HuH-7 (cell line): ENCODE measurements around the gene TMEM266.

Experiments used
- DNase-seq: peaks from one replicate; pipeline ENCODE4 v3.0.0; 2011; ENCODE audit warnings: low spot score

Gene TMEM266

GRCh38 chr15:76065793-76066192 lies 6.0 kb downstream of the TMEM266 start:
- no peak for DNase-seq

DNA sequence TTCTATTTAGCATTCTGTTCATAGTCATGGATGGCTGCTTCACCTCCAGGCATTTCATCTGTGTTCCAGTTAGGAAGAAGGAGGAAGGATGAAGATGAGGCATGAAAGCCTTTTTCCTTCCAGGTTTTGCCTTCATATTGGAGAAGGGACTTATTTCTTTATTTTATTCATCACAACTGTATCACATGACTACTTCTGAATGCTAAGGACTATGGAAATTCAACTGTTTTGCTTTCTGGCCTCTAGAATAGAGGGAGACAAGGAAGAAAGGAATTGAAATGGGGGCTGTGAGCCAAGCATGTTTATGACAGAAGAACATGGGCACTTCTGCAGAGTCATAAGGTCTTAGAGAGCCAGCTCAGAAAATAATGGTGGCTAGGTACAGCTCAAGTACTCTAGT lies 10.4 kb downstream of the TMEM266 start:
- no peak for DNase-seq

DNA sequence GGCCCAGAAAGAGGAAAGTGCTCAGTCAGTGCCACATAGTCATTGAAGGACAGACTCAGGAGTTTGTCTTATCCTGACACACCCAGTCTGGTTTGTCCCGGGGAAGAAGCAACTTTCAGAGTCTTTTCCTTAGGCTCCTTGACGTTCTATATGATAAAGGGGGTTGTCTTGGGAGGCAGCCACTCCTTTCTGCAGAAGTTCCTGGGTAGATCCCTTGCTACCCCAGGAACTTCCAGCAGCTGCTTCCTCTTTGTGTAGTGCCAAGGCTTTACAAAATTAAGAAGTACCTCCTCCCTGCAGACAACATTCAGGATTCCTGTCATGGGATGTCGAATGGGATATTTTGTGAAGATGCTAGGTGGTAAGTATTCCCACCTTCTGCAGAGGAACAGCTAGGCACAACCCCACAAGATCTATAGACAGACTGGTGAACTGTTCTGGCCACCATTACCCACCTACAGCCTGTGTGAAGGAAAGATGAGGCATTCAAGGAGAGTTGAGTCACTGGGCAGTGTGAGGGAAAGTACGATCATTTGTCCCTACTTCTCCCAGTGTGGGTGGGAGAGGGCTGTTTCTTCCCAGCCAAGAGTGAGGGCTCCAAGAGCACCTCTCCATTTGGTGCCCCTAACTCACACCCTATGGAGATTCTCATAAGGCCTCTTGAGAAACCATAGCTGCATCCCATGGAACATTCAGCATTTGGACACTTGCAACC lies 11.3 kb downstream of the TMEM266 start:
- DNase-seq = no peak

GRCh38 chr15:76071806-76072205 lies 12.0 kb downstream of the TMEM266 start:
- no peak for DNase-seq

DNA sequence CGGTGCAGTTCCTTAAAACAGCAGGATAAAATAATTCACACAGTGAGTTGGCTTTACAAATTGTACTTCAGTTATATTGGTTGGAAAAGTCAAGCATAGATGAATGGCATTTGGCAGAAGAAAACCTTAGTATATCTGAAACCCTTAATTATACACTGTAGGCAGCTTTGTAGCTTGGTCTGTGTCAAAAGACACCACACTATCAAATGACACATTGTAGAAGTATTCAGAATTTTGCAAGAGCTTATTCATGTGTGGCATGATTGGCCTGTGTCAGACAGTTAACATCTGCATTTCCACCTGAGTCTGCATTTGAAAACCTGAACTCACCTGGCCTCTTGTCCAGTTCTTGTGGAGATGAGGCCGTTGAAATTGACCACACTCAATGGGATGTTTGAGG lies 13.8 kb downstream of the TMEM266 start:
- no peak for DNase-seq

- no peak for DNase-seq
Measured at GRCh38 chr15:76075046-76075445, 15.3 kb downstream of the TMEM266 start.

GRCh38 chr15:76078285-76078877 lies 18.6 kb downstream of the TMEM266 start:
- DNase-seq = no peak

DNA sequence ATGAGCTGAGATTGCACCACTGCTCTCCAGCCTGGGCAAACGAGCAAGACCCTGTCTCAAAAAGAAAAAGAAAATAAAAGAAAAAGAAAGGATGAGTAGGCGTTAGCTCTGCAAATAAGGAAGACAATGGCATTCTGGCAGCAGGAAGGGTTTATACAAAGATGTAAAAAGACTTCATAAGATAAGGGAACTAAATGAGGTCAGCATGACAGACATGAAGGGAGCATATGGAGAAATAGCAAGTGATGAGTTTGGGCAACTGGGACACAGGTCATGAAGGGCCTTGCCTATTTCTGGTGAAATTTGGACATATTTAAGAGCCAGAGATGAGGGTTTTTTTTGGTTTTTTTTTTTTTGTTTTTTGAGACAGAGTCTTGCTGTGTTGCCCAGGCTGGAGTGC lies 24.5 kb downstream of the TMEM266 start:
- DNase-seq = no peak

DNA sequence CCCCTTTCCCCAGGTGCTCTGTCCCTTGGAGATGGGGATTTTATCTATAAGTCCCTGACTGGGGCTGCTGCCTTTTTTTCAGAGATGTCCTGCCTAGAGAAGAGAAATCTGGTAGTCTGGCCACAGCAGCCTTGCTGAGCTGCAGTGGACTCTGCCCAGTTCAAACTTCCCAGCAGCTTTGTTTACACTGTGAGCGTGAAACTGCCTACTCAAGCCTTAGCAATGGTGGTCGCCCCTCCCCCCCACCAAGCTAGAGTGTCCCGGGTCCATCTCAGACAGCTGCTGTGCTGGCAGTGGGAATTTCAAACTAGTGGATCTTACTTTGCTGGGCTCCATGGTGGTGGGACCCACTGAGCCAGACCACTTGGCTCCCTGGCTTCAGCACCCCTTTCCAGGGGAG lies 38.9 kb downstream of the TMEM266 start:
- DNase-seq = peak; percentile 18

DNA sequence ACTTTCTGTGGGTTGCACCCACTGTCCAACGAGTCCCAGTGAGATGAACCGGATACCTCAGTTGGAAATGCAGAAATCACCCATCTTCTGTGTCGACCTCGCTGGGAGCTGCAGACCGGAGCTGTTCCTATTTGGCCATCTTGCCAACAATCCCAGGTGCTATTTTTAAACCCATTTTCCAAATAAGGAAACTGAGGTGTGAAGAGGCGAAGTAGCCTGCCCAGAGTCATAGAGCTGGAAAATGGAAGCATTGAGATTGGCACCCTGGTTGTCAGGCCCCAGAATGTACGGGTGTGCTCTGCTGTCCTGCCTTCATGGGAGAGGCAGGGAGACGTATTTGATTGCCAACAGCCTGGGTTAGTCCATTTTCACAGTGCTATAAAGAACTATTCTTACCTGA lies 39.6 kb downstream of the TMEM266 start:
- no peak for DNase-seq

- no peak for DNase-seq
Measured at GRCh38 chr15:76100361-76100760, 40.6 kb downstream of the TMEM266 start.

- no peak for DNase-seq
Measured at GRCh38 chr15:76101655-76102054, 41.9 kb downstream of the TMEM266 start.

- no peak for DNase-seq
Measured at GRCh38 chr15:76105391-76105790, 45.6 kb downstream of the TMEM266 start.

DNA sequence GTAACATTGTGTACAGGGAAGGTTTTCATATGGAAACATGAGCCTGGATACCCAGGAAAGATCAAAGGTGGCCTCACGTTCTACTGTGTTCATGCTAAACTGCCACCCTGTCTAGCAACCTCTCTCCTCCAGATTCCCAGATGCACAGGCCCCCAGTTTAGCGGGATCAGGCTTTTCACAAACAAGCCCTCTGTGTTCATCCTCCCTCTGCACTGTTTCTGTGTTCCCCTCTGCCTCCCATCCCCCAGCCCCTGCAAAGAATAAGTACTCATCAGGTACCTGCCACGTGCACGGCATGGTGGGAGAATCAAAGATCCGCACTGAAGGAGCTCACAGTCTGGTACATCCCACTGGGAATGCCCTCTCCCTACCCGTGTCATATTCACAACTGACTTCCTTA lies 46.1 kb downstream of the TMEM266 start:
- no peak for DNase-seq

DNA sequence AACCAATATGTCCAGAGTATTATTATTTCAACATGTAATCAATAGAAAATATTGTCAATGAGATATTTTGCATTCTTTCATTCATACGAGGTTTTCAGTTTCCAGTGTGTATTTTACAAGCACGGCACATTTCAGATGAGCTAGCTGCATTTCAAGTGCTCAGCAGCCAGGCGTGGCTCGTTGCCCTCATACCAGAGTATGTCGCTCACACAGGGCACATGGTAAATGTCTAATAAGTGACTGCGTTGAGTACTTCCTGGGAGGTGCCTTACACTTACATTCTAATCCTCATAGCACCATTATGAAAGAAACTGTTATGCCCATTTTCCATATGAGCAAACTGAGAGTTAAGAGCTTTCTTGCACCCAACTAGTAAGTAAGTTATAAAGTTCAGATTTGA lies 47.4 kb downstream of the TMEM266 start:
- DNase-seq = no peak

DNA sequence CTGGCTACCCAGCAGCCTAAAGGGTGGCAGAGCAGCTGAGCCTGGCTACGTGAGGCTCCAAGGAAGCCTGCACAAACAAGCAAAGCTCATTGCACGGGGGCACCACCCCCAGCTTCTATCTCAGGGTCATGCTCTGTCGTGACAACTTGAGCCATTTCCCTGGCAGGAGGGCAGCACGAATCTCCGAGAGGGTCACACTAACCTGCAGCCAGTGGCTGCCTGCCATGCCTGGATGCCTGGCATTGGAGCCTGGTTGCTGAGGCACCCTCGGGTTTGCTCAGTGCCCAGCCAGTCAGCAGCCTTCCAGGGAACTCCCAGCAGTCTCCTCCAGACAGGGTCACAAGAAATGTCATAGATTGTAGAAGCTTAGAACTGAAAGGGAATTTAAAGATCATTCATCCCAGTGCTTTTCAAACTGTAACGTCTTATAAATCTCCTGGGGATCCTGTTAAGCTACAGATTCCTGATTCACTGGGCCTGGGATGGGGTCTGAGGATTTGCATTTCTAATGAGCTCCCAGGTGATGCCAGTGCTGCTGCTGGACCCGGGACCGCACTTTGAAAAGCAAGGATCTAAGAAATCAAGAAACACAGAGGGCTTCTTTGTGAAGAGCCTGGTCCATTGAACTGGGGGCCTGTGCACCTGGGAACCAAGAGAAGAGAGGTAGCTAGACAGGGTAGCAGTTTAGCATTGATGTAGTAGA lies 48.4 kb downstream of the TMEM266 start:
- no peak for DNase-seq

DNA sequence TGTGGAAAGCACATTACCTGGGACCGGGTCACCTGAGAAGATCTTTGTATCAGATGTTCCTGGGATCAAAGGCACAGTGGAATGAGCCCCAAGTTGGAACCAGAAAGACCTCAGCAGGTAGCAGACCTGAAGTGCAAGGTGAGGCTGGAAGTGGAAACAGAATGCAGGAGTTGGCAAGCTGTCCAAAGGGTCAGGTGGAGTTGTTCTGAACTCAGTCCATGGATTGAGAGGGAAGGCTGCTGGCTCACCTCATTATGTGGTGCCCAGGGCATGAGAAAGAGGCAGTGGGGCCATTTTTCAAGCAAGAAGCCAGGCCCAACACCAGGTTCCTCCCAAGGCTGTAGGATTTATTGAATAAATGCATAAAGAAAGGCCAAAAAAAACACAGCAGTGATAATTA lies 49.3 kb downstream of the TMEM266 start:
- DNase-seq = no peak

- DNase-seq = no peak
Measured at GRCh38 chr15:76114561-76114960, 54.8 kb downstream of the TMEM266 start.

DNA sequence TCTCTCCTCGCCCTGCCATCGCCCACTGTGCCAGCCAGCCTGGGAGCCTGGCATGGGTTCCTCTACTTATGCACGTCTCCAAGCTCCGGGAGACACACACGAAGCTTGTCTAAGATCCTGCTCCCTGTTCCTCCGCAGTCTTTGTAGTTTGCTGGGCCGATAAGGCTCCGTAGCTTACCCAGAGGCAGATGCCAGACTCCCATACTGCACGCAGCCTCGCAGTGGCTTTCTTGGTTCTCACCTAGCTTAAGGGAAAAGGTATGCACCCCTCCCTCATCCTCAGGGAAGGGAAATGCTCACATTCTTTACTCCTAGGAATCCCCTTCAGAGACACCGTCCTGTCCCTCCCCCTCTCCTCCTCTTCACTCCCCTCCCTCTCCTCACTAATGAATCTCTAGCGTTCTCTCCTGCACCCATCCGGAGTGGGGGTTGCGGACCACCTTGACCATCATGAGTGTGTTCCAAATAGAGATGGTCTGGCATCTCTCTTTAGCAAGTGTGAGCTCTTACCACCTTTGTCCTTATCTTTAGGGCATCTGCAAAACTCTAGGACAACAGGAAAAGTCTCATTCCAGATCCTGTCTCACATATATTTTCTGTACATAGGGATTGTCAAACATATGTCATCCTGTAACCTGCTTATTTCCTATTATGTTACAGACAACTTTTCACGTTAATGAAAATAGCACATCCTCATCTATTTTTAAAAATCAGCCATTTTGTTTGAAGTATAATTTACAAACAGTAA lies 56.5 kb downstream of the TMEM266 start:
- no peak for DNase-seq

DNA sequence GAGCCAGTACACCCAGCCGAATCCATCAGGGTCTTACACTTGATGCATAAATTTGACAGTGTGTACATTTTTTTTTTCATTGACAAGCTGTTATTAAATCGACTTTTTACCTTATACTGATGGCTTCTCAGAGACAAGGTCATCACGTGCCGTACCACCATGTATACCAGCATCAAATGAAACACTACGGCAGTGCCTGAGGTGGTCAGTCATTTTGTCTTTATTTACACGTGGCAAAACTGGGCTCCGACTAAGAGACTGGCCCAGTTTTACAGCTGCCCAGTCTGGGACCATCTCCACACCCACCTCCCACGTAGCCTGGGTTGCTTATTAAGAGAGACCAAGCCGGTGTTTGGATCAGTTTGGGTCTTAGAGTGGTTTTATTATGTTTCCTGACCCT lies 57.4 kb downstream of the TMEM266 start:
- DNase-seq = no peak

- DNase-seq = no peak
Measured at GRCh38 chr15:76118767-76119166, 59.0 kb downstream of the TMEM266 start.

GRCh38 chr15:76123031-76123430 lies 63.2 kb downstream of the TMEM266 start:
- DNase-seq = no peak

- no peak for DNase-seq
Measured at GRCh38 chr15:76127169-76127568, 67.4 kb downstream of the TMEM266 start.
